Panc1 (cell line): ENCODE results near the gene MISP3. TPM values are rescaled to one million over a fixed set of nuclear protein-coding genes. Genes with fewer than 3 reads are reported as not detected.

ENCODE experiments used
- ATAC-seq: fragments of 200-7000 bp; cut with Tn5 transposase; 2 replicates; pipeline ENCODE4 v1.9.1; 2020; ENCODE audit warnings: mild to moderate bottlenecking, moderate library complexity
- BruUV-seq: library from RNA; stranded (reverse); fragments of 400-500 nt; replicated peaks from 2 replicates; lab custom pipeline; 2021; lab: Mats Ljungman, UMichigan
- CTCF ChIA-PET: fragments of 300-600 bp; sonication (Branson Sonifier 250); formaldehyde crosslinking; loops from one replicate; lab custom pipeline; 2022; ENCODE audit warnings: antibody characterized with exemption; lab: Charles Lee
- POLR2A ChIA-PET: fragments of 300-600 bp; sonication (Branson Sonifier 250); formaldehyde crosslinking; loops from one replicate; lab custom pipeline; 2022; ENCODE audit warnings: antibody characterized with exemption; lab: Charles Lee
- DNase-seq: peaks from one replicate; pipeline ENCODE4 v3.0.0-alpha.2; 2010; ENCODE audit warnings: low read depth, low spot score
- H3K27ac ChIP-seq: 2 replicates; pipeline ENCODE4 v1.5.1; 2011; ENCODE audit warnings: mild to moderate bottlenecking, low read length, inconsistent platforms
- H3K27me3 ChIP-seq: fragments of 200-500 bp; sonication (Bioruptor generic); 2 replicates; pipeline ENCODE4 v1.6.0; 2014; ENCODE audit warnings: low read length, inconsistent platforms; ENCODE audit not compliant: control insufficient read depth, insufficient read depth
- H3K36me3 ChIP-seq: fragments of 200-500 bp; sonication (Bioruptor generic); 2 replicates; pipeline ENCODE4 v1.5.1; 2014; ENCODE audit warnings: inconsistent platforms, mild to moderate bottlenecking, low read length, moderate library complexity; ENCODE audit not compliant: control insufficient read depth, insufficient read depth
- H3K4me1 ChIP-seq: 2 replicates; pipeline ENCODE4 v1.5.1; 2011; ENCODE audit warnings: inconsistent platforms, mild to moderate bottlenecking, low read length, moderate library complexity; ENCODE audit not compliant: control insufficient read depth, insufficient read depth
- H3K4me3 ChIP-seq, 2 experiments: 2 replicates each; pipeline ENCODE4 v1.5.1; 2011 to 2012; ENCODE audit warnings: low read depth in 2 of 2, low read length in 2 of 2, mild to moderate bottlenecking in 2 of 2, inconsistent platforms in 1 of 2, moderate library complexity in 1 of 2
- H3K9me3 ChIP-seq: fragments of 200-500 bp; sonication (Bioruptor generic); 2 replicates; pipeline ENCODE4 v1.5.1; 2014; ENCODE audit warnings: low read depth, mild to moderate bottlenecking, inconsistent platforms, low read length, moderate library complexity; ENCODE audit not compliant: control insufficient read depth, insufficient read depth
- POLR2AphosphoS5 ChIP-seq: IDR thresholded peaks from 2 replicates; pipeline ENCODE4 v1.6.1; 2012; ENCODE audit warnings: mild to moderate bottlenecking, low read depth, low read length, moderate library complexity
- SIN3A ChIP-seq: IDR thresholded peaks from 2 replicates; pipeline ENCODE4 v1.6.1; 2012; ENCODE audit warnings: low read depth, mild to moderate bottlenecking, low read length, moderate library complexity, borderline replicate concordance; ENCODE audit not compliant: insufficient read depth
- TCF7L2 ChIP-seq: IDR thresholded peaks from 2 replicates; pipeline ENCODE4 v1.6.1; 2011; ENCODE audit warnings: mild to moderate bottlenecking, low read depth, low read length, inconsistent platforms
- in situ Hi-C: cut with HindIII; loops from 2 replicates; pipeline ENCODE4 v1.10.0; 2016; ENCODE audit warnings: low sequenced_read_pairs, low pct_unique_long_range_greater_than_20kb
- intact Hi-C: fragments of 100-400 bp; cut with micrococcal nuclease; formaldehyde crosslinking; loops from one replicate; pipeline ENCODE4 v1.10.0; 2022; ENCODE audit not compliant: unreplicated experiment
- total RNA-seq: library from RNA; stranded (reverse); gene quantifications from one replicate; pipeline ENCODE4 v1.2.1, GENCODE V29; 2021; ENCODE audit not compliant: unreplicated experiment
- TF ChIP-seq, protein P1 (sequence below), 2 experiments: IDR thresholded peaks; 2 replicates each; pipeline ENCODE4 v1.6.1; 2011 to 2012; ENCODE audit warnings: low read depth in 2 of 2, control low read depth in 1 of 2, low read length in 1 of 2, mild to moderate bottlenecking in 1 of 2, moderate library complexity in 1 of 2; ENCODE audit not compliant: insufficient read depth in 1 of 2
- TF ChIP-seq, protein P2 (sequence below): fragments of 450-650 bp; IDR thresholded peaks from 2 replicates; pipeline ENCODE4 v1.5.1; 2017; ENCODE audit warnings: mild to moderate bottlenecking

The MISP3 gene
- total RNA-seq, 1 experiment from 2014 or later: 1.5 TPM

DNA sequence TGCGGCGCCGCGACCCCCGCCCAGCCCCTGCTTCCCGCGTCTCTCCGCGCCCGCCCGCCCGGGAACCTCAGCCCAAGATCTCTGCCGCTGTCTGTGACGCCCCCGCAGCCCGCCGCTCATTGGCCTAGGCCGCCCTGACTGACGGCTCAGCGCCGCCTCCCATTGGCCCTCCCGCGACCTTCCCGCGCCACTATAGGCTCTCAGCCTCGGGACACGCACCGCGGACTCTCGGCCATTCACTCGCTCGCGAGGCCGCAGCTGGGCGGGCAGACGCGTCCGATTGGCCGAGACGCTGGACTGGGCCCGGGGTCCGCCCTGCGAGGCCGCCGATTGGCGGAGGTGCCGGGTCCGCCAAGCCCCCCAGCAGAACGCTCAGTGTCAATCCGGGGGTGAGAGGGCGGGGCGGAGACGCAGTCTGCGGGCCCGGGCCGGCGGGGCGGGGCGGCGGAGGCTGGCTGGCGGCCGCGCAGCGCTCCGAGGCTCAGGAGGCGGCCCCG lies 45.1 kb downstream of the MISP3 start, which contains the start of gene PRKACA:
PRKACA (minus strand) TSS at position 95 of the 497 bp plus-strand sequence. CDS start 215 bp downstream, outside the sequence.
- no peaks in the 10 kb centered on the region for H3K36me3 ChIP-seq
- intact Hi-C loops (no loop called here), in situ Hi-C loops (no loop called here)
- peak within 1 kb of the TSS; percentile 62 to 65 for H3K4me3 ChIP-seq
- H3K4me1 ChIP-seq: peaks cover 37% of the 10 kb centered on the region
- H3K9me3 ChIP-seq: no peaks in the 10 kb centered on the region
- CTCF ChIA-PET: interaction anchor here (0.6 to 0.8 kb wide), 2 partner anchors 30 to 171 kb away, joined by 5 to 12 read pairs; no protein-coding TSS in a partner anchor
- DNase-seq (peak; percentile 73), ATAC-seq (peak; percentile 95)
- H3K27ac ChIP-seq: peak within 1 kb of the TSS; percentile 92
- POLR2A ChIA-PET: interaction anchor here (0.6 kb wide), 1 partner anchor 18 kb away, joined by 7 read pairs; no protein-coding TSS in a partner anchor
- BruUV-seq: no TSS peak
- TF ChIP-seq TCF7L2: no peak
- TF ChIP-seq POLR2AphosphoS5: no peak
- TF ChIP-seq SIN3A: no peak
- TF ChIP-seq, protein P1, sequence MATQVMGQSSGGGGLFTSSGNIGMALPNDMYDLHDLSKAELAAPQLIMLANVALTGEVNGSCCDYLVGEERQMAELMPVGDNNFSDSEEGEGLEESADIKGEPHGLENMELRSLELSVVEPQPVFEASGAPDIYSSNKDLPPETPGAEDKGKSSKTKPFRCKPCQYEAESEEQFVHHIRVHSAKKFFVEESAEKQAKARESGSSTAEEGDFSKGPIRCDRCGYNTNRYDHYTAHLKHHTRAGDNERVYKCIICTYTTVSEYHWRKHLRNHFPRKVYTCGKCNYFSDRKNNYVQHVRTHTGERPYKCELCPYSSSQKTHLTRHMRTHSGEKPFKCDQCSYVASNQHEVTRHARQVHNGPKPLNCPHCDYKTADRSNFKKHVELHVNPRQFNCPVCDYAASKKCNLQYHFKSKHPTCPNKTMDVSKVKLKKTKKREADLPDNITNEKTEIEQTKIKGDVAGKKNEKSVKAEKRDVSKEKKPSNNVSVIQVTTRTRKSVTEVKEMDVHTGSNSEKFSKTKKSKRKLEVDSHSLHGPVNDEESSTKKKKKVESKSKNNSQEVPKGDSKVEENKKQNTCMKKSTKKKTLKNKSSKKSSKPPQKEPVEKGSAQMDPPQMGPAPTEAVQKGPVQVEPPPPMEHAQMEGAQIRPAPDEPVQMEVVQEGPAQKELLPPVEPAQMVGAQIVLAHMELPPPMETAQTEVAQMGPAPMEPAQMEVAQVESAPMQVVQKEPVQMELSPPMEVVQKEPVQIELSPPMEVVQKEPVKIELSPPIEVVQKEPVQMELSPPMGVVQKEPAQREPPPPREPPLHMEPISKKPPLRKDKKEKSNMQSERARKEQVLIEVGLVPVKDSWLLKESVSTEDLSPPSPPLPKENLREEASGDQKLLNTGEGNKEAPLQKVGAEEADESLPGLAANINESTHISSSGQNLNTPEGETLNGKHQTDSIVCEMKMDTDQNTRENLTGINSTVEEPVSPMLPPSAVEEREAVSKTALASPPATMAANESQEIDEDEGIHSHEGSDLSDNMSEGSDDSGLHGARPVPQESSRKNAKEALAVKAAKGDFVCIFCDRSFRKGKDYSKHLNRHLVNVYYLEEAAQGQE (IDR thresholded peaks at IDR 0.05; ENCODE audit: insufficient read depth in 1 of 2, low read depth in 2 of 2, low read length in 1 of 2): no peak
- TF ChIP-seq, protein P2, sequence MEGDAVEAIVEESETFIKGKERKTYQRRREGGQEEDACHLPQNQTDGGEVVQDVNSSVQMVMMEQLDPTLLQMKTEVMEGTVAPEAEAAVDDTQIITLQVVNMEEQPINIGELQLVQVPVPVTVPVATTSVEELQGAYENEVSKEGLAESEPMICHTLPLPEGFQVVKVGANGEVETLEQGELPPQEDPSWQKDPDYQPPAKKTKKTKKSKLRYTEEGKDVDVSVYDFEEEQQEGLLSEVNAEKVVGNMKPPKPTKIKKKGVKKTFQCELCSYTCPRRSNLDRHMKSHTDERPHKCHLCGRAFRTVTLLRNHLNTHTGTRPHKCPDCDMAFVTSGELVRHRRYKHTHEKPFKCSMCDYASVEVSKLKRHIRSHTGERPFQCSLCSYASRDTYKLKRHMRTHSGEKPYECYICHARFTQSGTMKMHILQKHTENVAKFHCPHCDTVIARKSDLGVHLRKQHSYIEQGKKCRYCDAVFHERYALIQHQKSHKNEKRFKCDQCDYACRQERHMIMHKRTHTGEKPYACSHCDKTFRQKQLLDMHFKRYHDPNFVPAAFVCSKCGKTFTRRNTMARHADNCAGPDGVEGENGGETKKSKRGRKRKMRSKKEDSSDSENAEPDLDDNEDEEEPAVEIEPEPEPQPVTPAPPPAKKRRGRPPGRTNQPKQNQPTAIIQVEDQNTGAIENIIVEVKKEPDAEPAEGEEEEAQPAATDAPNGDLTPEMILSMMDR: no peak
- no peaks in the 10 kb centered on the region for H3K27me3 ChIP-seq

DNA sequence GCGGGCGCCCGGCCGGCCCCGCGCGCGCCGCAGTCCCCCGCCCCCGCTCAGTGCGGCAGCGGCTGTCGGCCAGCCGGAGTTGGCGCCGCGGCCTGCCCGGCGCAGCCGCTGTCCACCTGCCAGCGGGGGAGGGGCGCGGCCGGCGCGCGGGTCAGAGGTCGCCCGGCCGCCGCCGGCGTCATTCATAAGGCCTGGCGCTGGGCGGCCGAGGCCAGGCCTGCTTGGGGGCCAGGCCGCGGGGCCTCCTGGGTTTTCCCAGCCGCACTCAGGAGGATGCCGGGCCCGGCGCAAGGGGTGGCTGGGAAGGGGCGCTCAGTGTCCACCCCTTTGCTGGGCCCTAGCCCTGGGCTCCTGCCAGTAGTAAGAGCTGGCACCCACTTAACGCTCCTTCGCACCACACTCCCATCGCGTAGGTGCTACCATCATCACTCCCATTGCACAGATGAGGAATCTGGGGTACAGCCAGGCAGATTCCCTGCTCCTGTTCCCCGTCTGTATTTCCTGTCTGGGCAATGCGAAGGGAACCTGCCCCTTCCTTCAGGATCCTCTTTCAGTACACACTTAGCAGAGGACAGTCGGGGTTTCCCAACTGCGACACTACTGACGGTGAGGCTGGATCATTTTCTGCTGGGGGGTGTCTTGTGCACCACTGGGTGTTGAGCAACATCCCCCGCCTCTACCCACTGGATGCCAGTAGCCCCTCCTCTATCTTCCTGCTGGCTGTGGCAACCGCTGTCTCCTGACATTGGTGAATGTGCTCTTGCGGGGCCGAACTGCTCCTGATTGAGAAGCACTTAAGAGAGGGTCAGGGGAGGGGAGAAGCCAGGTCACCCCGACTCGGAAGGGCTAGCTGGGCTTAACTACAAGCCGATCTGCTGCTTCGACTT lies 45.8 kb downstream of the MISP3 start:
- Histone ChIP-seq H3K36me3 (no peaks in the 10 kb centered on the region), H3K27ac (peak overlapping the region; percentile 92), H3K9me3 (no peaks in the 10 kb centered on the region), H3K4me3 (peak overlapping the region; percentile 38 to 56), H3K4me1 (peaks cover 30% of the 10 kb centered on the region), H3K27me3 (no peaks in the 10 kb centered on the region)
- ATAC-seq (no peak; the same call in 1 of the 2 replicates), DNase-seq (no peak)
- TF ChIP-seq POLR2AphosphoS5 (peak; percentile 25; the same call in 1 of the 2 replicates), TCF7L2 (no peak), SIN3A (0 out of 2 replicates have a peak, but pooled peaks have one; percentile 47)
- TF ChIP-seq, protein P1 (IDR thresholded peaks at IDR 0.05; ENCODE audit: insufficient read depth in 1 of 2, low read depth in 2 of 2, low read length in 1 of 2): no peak
- TF ChIP-seq, protein P2: no peak
- POLR2A ChIA-PET: no interaction called here
- in situ Hi-C loops (no loop called here), intact Hi-C loops (no loop called here)
- CTCF ChIA-PET: interaction anchor here (0.8 kb wide), 1 partner anchor 30 kb away, joined by 12 read pairs; no protein-coding TSS in a partner anchor
- no TSS peak for BruUV-seq
